ENCODE results near the gene JPT2.

GRCh38 chr16:1715220-1715619 lies 37.1 kb downstream of the JPT2 start:
- TF ChIP-seq CTCF (conservative IDR thresholded peaks at IDR 0.05; ENCODE audit: low read depth in 2 of 2) (no peak), ETS1 (IDR thresholded peaks at IDR 0.05) (no peak), POLR2AphosphoS5 (IDR thresholded peaks at IDR 0.05; ENCODE audit: low read depth) (no peak), EZH2 (IDR thresholded peaks at IDR 0.05; ENCODE audit: low read depth, unreplicated experiment) (no peak), REST (IDR thresholded peaks at IDR 0.05; ENCODE audit: unreplicated experiment) (no peak), CREB1 (CRISPR knock-in tag; IDR thresholded peaks at IDR 0.05; ENCODE audit: low read depth) (no peak), JUNB (IDR thresholded peaks at IDR 0.05; ENCODE audit: unreplicated experiment) (no peak), EZH2phosphoT487 (IDR thresholded peaks at IDR 0.05; ENCODE audit: unreplicated experiment) (no peak), ZNF114 (CRISPR knock-in tag; IDR thresholded peaks at IDR 0.05) (no peak), NANOG (IDR thresholded peaks at IDR 0.05; ENCODE audit: borderline replicate concordance) (no peak), STAT1 (IDR thresholded peaks at IDR 0.05; ENCODE audit: unreplicated experiment) (no peak), ZNF462 (CRISPR knock-in tag; IDR thresholded peaks at IDR 0.05) (no peak), ZNF331 (CRISPR knock-in tag; IDR thresholded peaks at IDR 0.05; ENCODE audit: low read depth) (no peak)
